B cell (primary cell): ENCODE measurements around the gene MSH3. TPM values are rescaled to one million over a fixed set of nuclear protein-coding genes. Genes with fewer than 3 reads are reported as not detected.

Experiments used
- ATAC-seq: fragments of 200-7000 bp; cut with Tn5 transposase; one replicate; pipeline ENCODE4 v1.10.0; 2021; ENCODE audit warnings: low read depth, mild to moderate bottlenecking, moderate number of reproducible peaks, moderate library complexity
- CTCF ChIA-PET: fragments of 350-600 bp; sonication (Branson Sonifier 250); formaldehyde crosslinking; loops from one replicate; lab custom pipeline; 2021; ENCODE audit warnings: antibody characterized with exemption, inconsistent platforms; lab: Charles Lee
- POLR2A ChIA-PET: fragments of 350-600 bp; sonication (Branson Sonifier 250); formaldehyde crosslinking; loops from one replicate; lab custom pipeline; 2021; ENCODE audit warnings: antibody characterized with exemption; lab: Charles Lee
- DNase-seq: peaks from one replicate; pipeline ENCODE4 v3.0.0; 2013
- H2AFZ ChIP-seq: 2 replicates; pipeline ENCODE4 v1.6.1; 2012; ENCODE audit warnings: mild to moderate bottlenecking, low read depth, low read length; ENCODE audit not compliant: insufficient read depth, poor library complexity, severe bottlenecking
- H3K27ac ChIP-seq, 2 donors: 1 replicate in 1 of 2; 2 replicates in 1 of 2; pipeline ENCODE4 v1.5.1; 2012 to 2013; ENCODE audit warnings: low read length in 2 of 2, mild to moderate bottlenecking in 2 of 2, moderate library complexity in 1 of 2
- H3K27me3 ChIP-seq, 4 experiments: fragments of 200-600 bp in 1 of 4; sonication (generic) in 1 of 4; replicated peaks in 1 of 4; 1 replicate in 2 of 4; 2 replicates in 2 of 4; pipeline versions ENCODE4 v1.6.1 to v1.7.0; 2013 to 2016; ENCODE audit warnings: low read length in 3 of 4, mild to moderate bottlenecking in 2 of 4, mixed read lengths in 1 of 4, moderate library complexity in 1 of 4; ENCODE audit not compliant: insufficient read depth in 4 of 4, control insufficient read depth in 3 of 4; ENCODE audit errors: control extremely low read depth in 1 of 4
- H3K36me3 ChIP-seq, 2 experiments: replicated peaks in 1 of 2; 1 replicate in 1 of 2; 2 replicates in 1 of 2; pipeline versions ENCODE4 v1.6.1 to v1.7.1; 2013; ENCODE audit warnings: low read length in 1 of 2; ENCODE audit not compliant: insufficient read depth in 2 of 2, control insufficient read depth in 1 of 2; ENCODE audit errors: control extremely low read depth in 1 of 2, extremely low read depth in 1 of 2
- H3K4me1 ChIP-seq, 2 donors: fragments of 200-600 bp in 1 of 2; sonication (generic) in 1 of 2; 1 replicate in 1 of 2; 2 replicates in 1 of 2; pipeline versions ENCODE4 v1.5.1 to v1.6.1; 2013 to 2017; ENCODE audit warnings: low read length in 2 of 2; ENCODE audit not compliant: control insufficient read depth in 2 of 2, insufficient read depth in 2 of 2
- H3K4me2 ChIP-seq: replicated peaks from 2 replicates; pipeline ENCODE3; 2012; ENCODE audit warnings: mild to moderate bottlenecking, low read depth, low read length; ENCODE audit not compliant: poor library complexity, severe bottlenecking
- H3K4me3 ChIP-seq, 5 experiments: fragments of 200-600 bp in 1 of 5; sonication (generic) in 1 of 5; 1 replicate in 3 of 5; 2 replicates in 2 of 5; pipeline versions ENCODE4 v1.5.1 to v1.7.0; 2011 to 2016; ENCODE audit warnings: low read length in 4 of 5, mild to moderate bottlenecking in 4 of 5, low read depth in 2 of 5, control low read depth in 1 of 5, moderate library complexity in 1 of 5; ENCODE audit not compliant: insufficient read depth in 1 of 5; ENCODE audit errors: control extremely low read depth in 1 of 5, extremely low read depth in 1 of 5
- H3K79me2 ChIP-seq: fragments of 200-600 bp; sonication (generic); one replicate; pipeline ENCODE4 v1.6.0; 2016; ENCODE audit warnings: low read length; ENCODE audit not compliant: control insufficient read depth, insufficient read depth
- H3K9ac ChIP-seq: fragments of 200-600 bp; sonication (generic); 2 replicates; pipeline ENCODE4 v1.6.1; 2017; ENCODE audit warnings: mild to moderate bottlenecking, low read length, moderate library complexity
- H3K9me3 ChIP-seq, 3 donors: one replicate each; pipeline versions ENCODE4 v1.6.1 to v1.7.1; 2013; ENCODE audit warnings: low read length in 2 of 3; ENCODE audit not compliant: control insufficient read depth in 2 of 3, insufficient read depth in 1 of 3; ENCODE audit errors: control extremely low read depth in 1 of 3
- H4K20me1 ChIP-seq: 2 replicates; pipeline ENCODE4 v1.6.0; 2012; ENCODE audit warnings: mild to moderate bottlenecking, low read length; ENCODE audit not compliant: insufficient read depth, control insufficient read depth, poor library complexity, severe bottlenecking
- H3K27ac Mint-ChIP-seq: one replicate; pipeline ENCODE4 v1.8.0; 2021; ENCODE audit warnings: mixed read lengths
- H3K27me3 Mint-ChIP-seq: one replicate; pipeline ENCODE4 v1.8.0; 2021; ENCODE audit warnings: mixed read lengths
- H3K4me1 Mint-ChIP-seq: one replicate; pipeline ENCODE4 v1.8.0; 2021; ENCODE audit warnings: mixed read lengths
- H3K4me3 Mint-ChIP-seq: one replicate; pipeline ENCODE4 v1.8.0; 2021; ENCODE audit warnings: mixed read lengths
- H3K9me3 Mint-ChIP-seq: one replicate; pipeline ENCODE4 v1.8.0; 2022; ENCODE audit warnings: mixed read lengths; ENCODE audit not compliant: insufficient read depth
- CTCF ChIP-seq: fragments of 200-600 bp; IDR thresholded peaks from one replicate; pipeline ENCODE4 v1.8.0; 2022; ENCODE audit warnings: antibody characterized with exemption, mild to moderate bottlenecking
- EZH2 ChIP-seq: IDR thresholded peaks from 2 replicates; pipeline ENCODE4 v1.6.1; 2012; ENCODE audit warnings: borderline replicate concordance, low read depth, mild to moderate bottlenecking, moderate library complexity, low read length; ENCODE audit not compliant: insufficient read depth, poor library complexity, severe bottlenecking
- WGBS: methylation state at CpG from one replicate; pipeline ENCODE4 v1.1.5; 2013; ENCODE audit warnings: missing lambda C conversion rate; ENCODE audit not compliant: insufficient coverage; 5-methylcytosine and 5-hydroxymethylcytosine counted together
- intact Hi-C: fragments of 100-400 bp; cut with micrococcal nuclease; formaldehyde crosslinking; loops from one replicate; pipeline ENCODE4 v1.10.0; 2022
- polyA plus RNA-seq: library from polyadenylated mRNA; depleted of rRNA; stranded (reverse); fragments of >200 nt; gene quantifications from 2 replicates; pipeline ENCODE4 v1.2.3, GENCODE V29; 2012
- total RNA-seq, 2 donors: library from RNA; stranded (reverse); fragments of 120-200 nt in 1 of 2; gene quantifications; 1 replicate in 1 of 2; 2 replicates in 1 of 2; pipeline versions ENCODE4 v1.2.3 to v1.2.4, GENCODE V29; 2013 to 2022

MSH3 gene
- total and polyA plus RNA-seq, 2 donors (not counting 1 experiment from before 2014, with no cell fraction given): 3.5 to 26.3 TPM

- H4K20me1 ChIP-seq: no peaks in the 10 kb centered on the region
- Mint-ChIP-seq H3K9me3 (no peaks in the 10 kb centered on the region), H3K4me3 (no peak overlapping the region), H3K27ac (no peak overlapping the region), H3K27me3 (no peaks in the 10 kb centered on the region), H3K4me1 (no peaks in the 10 kb centered on the region)
- no peak for TF ChIP-seq EZH2
- TF ChIP-seq CTCF: no peak
- H3K27me3 ChIP-seq: no peaks in the 10 kb centered on the region
- H3K9me3 ChIP-seq: no peaks in the 10 kb centered on the region
- H3K9ac ChIP-seq: no peak overlapping the region
- H3K4me1 ChIP-seq: no peaks in the 10 kb centered on the region
- peaks cover 3 to 5% of the 10 kb centered on the region in 2 experiments for H3K36me3 ChIP-seq
- no peak overlapping the region for H3K4me3 ChIP-seq
- no peak overlapping the region for H3K27ac ChIP-seq
- H2AFZ ChIP-seq: no peak overlapping the region
- H3K4me2 ChIP-seq: no peak overlapping the region
- ATAC-seq: no peak
- WGBS: no CpG with 5 or more reads among the region's 4 CpGs
- CTCF ChIA-PET: no interaction called here
- no peaks in the 10 kb centered on the region for H3K79me2 ChIP-seq
- intact Hi-C loops: no loop called here
- POLR2A ChIA-PET: no interaction called here
- no peak for DNase-seq
These were observed 108.1 kb downstream of the MSH3 start for GRCh38 chr5:80762573-80762972.

- no peaks in the 10 kb centered on the region for H4K20me1 ChIP-seq
- peaks cover 1% of the 10 kb centered on the region for H3K4me1 Mint-ChIP-seq
- H3K9me3 ChIP-seq: no peaks in the 10 kb centered on the region
- no peaks in the 10 kb centered on the region for H3K79me2 ChIP-seq
- TF ChIP-seq EZH2: no peak
- TF ChIP-seq CTCF: no peak
- intact Hi-C loops: no loop called here
- no peak overlapping the region for H3K9ac ChIP-seq
- no peaks in the 10 kb centered on the region for H3K9me3 Mint-ChIP-seq
- H3K4me3 Mint-ChIP-seq: no peak overlapping the region
- 50% methylated on average over 1 of the region's 3 CpGs for WGBS
- H3K4me2 ChIP-seq: no peak overlapping the region
- DNase-seq (no peak), ATAC-seq (no peak)
- no peak overlapping the region for H3K27ac Mint-ChIP-seq
- no peak overlapping the region for H3K4me3 ChIP-seq
- H3K27me3 Mint-ChIP-seq: no peaks in the 10 kb centered on the region
- POLR2A ChIA-PET: no interaction called here
- no peaks in the 10 kb centered on the region for H3K27me3 ChIP-seq
- no peak overlapping the region for H2AFZ ChIP-seq
- H3K4me1 ChIP-seq: no peaks in the 10 kb centered on the region
- H3K36me3 ChIP-seq: peaks cover 3 to 5% of the 10 kb centered on the region in 2 experiments
- H3K27ac ChIP-seq: no peak overlapping the region
- CTCF ChIA-PET: no interaction called here
These were observed 108.8 kb downstream of the MSH3 start for GRCh38 chr5:80763211-80763610.
